BJ (cell line): ENCODE data around the gene LCE3D. TPM values are rescaled to one million over a fixed set of nuclear protein-coding genes. Genes with fewer than 3 reads are reported as not detected.

Source experiments
- CTCF ChIA-PET: fragments of 350-600 bp; formaldehyde crosslinking; extraction: SDS; loops from one replicate; lab custom pipeline; 2021; ENCODE audit warnings: antibody characterized with exemption, inconsistent platforms; lab: Yijun Ruan, JAX
- POLR2A ChIA-PET: fragments of 300-600 bp; sonication (Branson Sonifier 250); formaldehyde crosslinking; extraction: SDS; loops from one replicate; lab custom pipeline; 2021; ENCODE audit warnings: antibody characterized with exemption; lab: Charles Lee
- DNase-seq: peaks from one replicate; pipeline ENCODE4 v3.0.0-alpha.2; 2011; ENCODE audit warnings: low read depth
- H3K27me3 ChIP-seq: 2 replicates; pipeline ENCODE4 v1.6.0; 2011; ENCODE audit warnings: low read length; ENCODE audit not compliant: control insufficient read depth, insufficient read depth
- H3K36me3 ChIP-seq: 2 replicates; pipeline ENCODE4 v1.5.1; 2011; ENCODE audit warnings: low read length; ENCODE audit not compliant: control insufficient read depth, insufficient read depth
- H3K4me3 ChIP-seq: 2 replicates; pipeline ENCODE4 v1.5.1; 2011; ENCODE audit warnings: low read depth, mild to moderate bottlenecking, control low read depth, low read length
- CTCF ChIP-seq: IDR thresholded peaks from 2 replicates; pipeline ENCODE4 v1.5.1; 2011; ENCODE audit warnings: low read depth, mild to moderate bottlenecking, control low read depth, inconsistent platforms, low read length, moderate library complexity; ENCODE audit not compliant: insufficient read depth
- polyA plus RNA-seq: library from polyadenylated mRNA; depleted of rRNA; stranded (reverse); fragments of >200 nt; gene quantifications from 2 replicates; pipeline ENCODE4 v1.2.3, GENCODE V29; 2011; rRNA removed
- small RNA-seq: library from RNA; depleted of rRNA; stranded (forward); fragments of <200 nt; gene quantifications from one replicate; pipeline ENCODE3, GENCODE V24; 2012; ENCODE audit warnings: low replicate concordance, low read depth; ENCODE audit not compliant: insufficient read length

Gene LCE3D
- polyA plus RNA-seq, 1 experiment: not detected

GRCh38 chr1:152543820-152544219 is 36.5 kb downstream of the LCE3D start:
- POLR2A ChIA-PET: no interaction called here
- no peak for DNase-seq

GRCh38 chr1:152539901-152540300 is 40.4 kb downstream of the LCE3D start:
- no peaks in the 10 kb centered on the region for H3K36me3 ChIP-seq
- no peak overlapping the region for H3K4me3 ChIP-seq
- ChIA-PET POLR2A (no interaction called here), CTCF (interaction anchor here (2.0 kb wide), 1 partner anchor 80 kb away, joined by 4 read pairs; no protein-coding TSS in a partner anchor)
- no peak for TF ChIP-seq CTCF
- peaks cover under 1% of the 10 kb centered on the region; the same call in 1 of the 2 replicates for H3K27me3 ChIP-seq
- no peak for DNase-seq

More at GRCh38 chr1:152543820-152544219, 36.5 kb downstream of the LCE3D start:
- peak; percentile 22; the same call in 1 of the 2 replicates for TF ChIP-seq CTCF
- Histone ChIP-seq H3K4me3 (no peak overlapping the region), H3K36me3 (no peaks in the 10 kb centered on the region), H3K27me3 (no peaks in the 10 kb centered on the region)
- CTCF ChIA-PET: no interaction called here

DNA sequence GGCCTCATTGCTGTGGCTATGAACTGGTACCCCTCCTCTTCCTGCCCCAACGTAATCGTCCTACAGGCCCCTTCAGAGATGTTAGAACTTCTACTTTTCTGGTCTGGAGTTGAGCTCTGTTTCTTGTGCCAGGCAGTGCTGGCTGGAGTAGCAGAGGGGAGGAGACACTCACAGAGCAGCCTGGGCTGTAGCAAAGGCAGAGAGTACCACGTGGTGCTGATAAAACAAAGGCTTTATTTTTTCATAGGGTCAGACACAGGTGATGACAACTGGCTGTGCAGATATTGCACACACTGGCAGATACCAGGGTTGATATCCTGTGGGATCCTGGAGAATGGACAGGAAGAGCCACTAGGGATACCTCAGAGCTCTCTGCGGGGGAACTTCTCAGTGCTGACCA is 42.8 kb downstream of the LCE3D start:
- POLR2A ChIA-PET: no interaction called here
- Histone ChIP-seq H3K27me3 (peaks cover 1% of the 10 kb centered on the region; the same call in 1 of the 2 replicates), H3K4me3 (no peak overlapping the region), H3K36me3 (no peaks in the 10 kb centered on the region)
- CTCF ChIA-PET: interaction anchor here (1.1 kb wide), 1 partner anchor 56 kb away, joined by 3 read pairs; no protein-coding TSS in a partner anchor
- no peak for DNase-seq
- no peak for TF ChIP-seq CTCF

- H3K27me3 ChIP-seq: peaks cover 1% of the 10 kb centered on the region; the same call in 1 of the 2 replicates
- ChIA-PET CTCF (interaction anchor here (1.7 to 4.1 kb wide), 2 partner anchors 9 to 36 kb away, joined by 4 to 59 read pairs; no protein-coding TSS in a partner anchor), POLR2A (no interaction called here)
- H3K36me3 ChIP-seq: no peaks in the 10 kb centered on the region
- TF ChIP-seq CTCF: no peak
- no peak overlapping the region for H3K4me3 ChIP-seq
- no peak for DNase-seq
These were observed 44.5 kb downstream of the LCE3D start for GRCh38 chr1:152535774-152536173.

GRCh38 chr1:152533327-152533938 is 46.9 kb downstream of the LCE3D start:
- POLR2A ChIA-PET: no interaction called here
- peak; percentile 77 for TF ChIP-seq CTCF
- CTCF ChIA-PET: interaction anchor here (0.6 to 4.1 kb wide), 10 partner anchors 16 to 392 kb away, joined by 3 to 59 read pairs (median 4); no protein-coding TSS in a partner anchor
- no peak for DNase-seq
- Histone ChIP-seq H3K27me3 (peaks cover 1% of the 10 kb centered on the region; the same call in 1 of the 2 replicates), H3K36me3 (no peaks in the 10 kb centered on the region), H3K4me3 (no peak overlapping the region)

Small RNA genes lying within 50 kb of the gene (small RNA-seq; reads per million reads assigned to genes)
- gene LCE3A (not detected), gene LCE3B (not detected)

Other genes starting within 250 kb of the LCE3D start
- not detected in 2 replicates for gene FLG2, start 220.5 kb downstream of the LCE3D start, polyA plus RNA-seq
- not detected in 2 replicates for gene CRNN, start 166.3 kb downstream of the LCE3D start, polyA plus RNA-seq
- not detected in 2 replicates for gene LCE5A, start 69.7 kb downstream of the LCE3D start, polyA plus RNA-seq
- gene CRCT1, start 66.0 kb downstream of the LCE3D start, polyA plus RNA-seq: not detected in 2 replicates
- not detected in 2 replicates for gene LCE3E, start 13.7 kb downstream of the LCE3D start, polyA plus RNA-seq
- not detected in 2 replicates for gene LCE3C, start 19.7 kb upstream of the LCE3D start, polyA plus RNA-seq
- gene LCE3B, start 33.3 kb upstream of the LCE3D start, polyA plus RNA-seq: not detected in 2 replicates
- gene LCE3A, start 42.6 kb upstream of the LCE3D start, polyA plus RNA-seq: not detected in 2 replicates
- not detected in 2 replicates for gene LCE2D, start 82.9 kb upstream of the LCE3D start, polyA plus RNA-seq
- gene LCE2C, start 94.8 kb upstream of the LCE3D start, polyA plus RNA-seq: not detected in 2 replicates
- not detected in 2 replicates for gene LCE2B, start 105.6 kb upstream of the LCE3D start, polyA plus RNA-seq
- gene LCE2A, start 117.8 kb upstream of the LCE3D start, polyA plus RNA-seq: not detected in 2 replicates
- not detected in 2 replicates for gene LCE4A, start 127.6 kb upstream of the LCE3D start, polyA plus RNA-seq
- not detected in 2 replicates for gene KPRP, start 177.5 kb upstream of the LCE3D start, polyA plus RNA-seq
- gene LCE1F, start 194.6 kb upstream of the LCE3D start, polyA plus RNA-seq: not detected in 2 replicates
- not detected in 2 replicates for gene LCE1E, start 205.7 kb upstream of the LCE3D start, polyA plus RNA-seq
- gene LCE1D, start 216.2 kb upstream of the LCE3D start, polyA plus RNA-seq: not detected in 2 replicates
- gene LCE1C, start 226.1 kb upstream of the LCE3D start, polyA plus RNA-seq: not detected in 2 replicates
- gene LCE1B, start 231.5 kb upstream of the LCE3D start, polyA plus RNA-seq: not detected in 2 replicates
- not detected in 2 replicates for gene LCE1A, start 247.0 kb upstream of the LCE3D start, polyA plus RNA-seq